Liver (tissue), 3 donors: ENCODE results near the gene TUBB6.

Experiments used
- CTCF ChIP-seq: fragments of 150-350 bp; IDR thresholded peaks from 2 replicates; pipeline ENCODE4 v1.5.1; 2017; ENCODE audit warnings: improper control_type of control experiment, low read depth, low read length; ENCODE audit not compliant: missing input control
- EGR1 ChIP-seq, 2 donors: IDR thresholded peaks; 2 replicates each; pipeline ENCODE4 v1.6.1; 2016 to 2018; ENCODE audit warnings: antibody characterized with exemption in 2 of 2, low read depth in 2 of 2
- GABPA ChIP-seq, 2 donors: IDR thresholded peaks in 1 of 2; conservative IDR thresholded peaks in 1 of 2; 2 replicates each; pipeline ENCODE4 v1.6.1; 2016; ENCODE audit warnings: antibody characterized with exemption in 2 of 2, mild to moderate bottlenecking in 1 of 2, moderate library complexity in 1 of 2
- HNF4G ChIP-seq: IDR thresholded peaks from 2 replicates; pipeline ENCODE4 v1.6.1; 2016; ENCODE audit warnings: antibody characterized with exemption
- JUND ChIP-seq, 2 donors: IDR thresholded peaks; 2 replicates each; pipeline ENCODE4 v1.6.1; 2016; ENCODE audit warnings: antibody characterized with exemption in 2 of 2
- MAX ChIP-seq: IDR thresholded peaks from 2 replicates; pipeline ENCODE4 v1.6.1; 2016; ENCODE audit warnings: antibody characterized with exemption
- RAD21 ChIP-seq, 2 donors: IDR thresholded peaks; 2 replicates each; pipeline ENCODE4 v1.6.1; 2016; ENCODE audit warnings: antibody characterized with exemption in 2 of 2, mild to moderate bottlenecking in 2 of 2
- REST ChIP-seq: IDR thresholded peaks from 2 replicates; pipeline ENCODE4 v1.6.1; 2016; ENCODE audit warnings: antibody characterized with exemption, mild to moderate bottlenecking
- TAF1 ChIP-seq: conservative IDR thresholded peaks from 2 replicates; pipeline ENCODE4 v1.6.1; 2016; ENCODE audit warnings: antibody characterized with exemption, mild to moderate bottlenecking
- YY1 ChIP-seq: IDR thresholded peaks from 2 replicates; pipeline ENCODE4 v1.6.1; 2016; ENCODE audit warnings: antibody characterized with exemption, mild to moderate bottlenecking
- ZBTB33 ChIP-seq: IDR thresholded peaks from 2 replicates; pipeline ENCODE4 v1.6.1; 2016; ENCODE audit warnings: antibody characterized with exemption
- donor health status: healthy.
- donor health status: healthy.

- peak; percentile 28 for TF ChIP-seq CTCF
- no peak for TF ChIP-seq YY1
- no peak for TF ChIP-seq MAX
- TF ChIP-seq EGR1 (IDR thresholded peaks at IDR 0.05; ENCODE audit: low read depth in 2 of 2) = no peak
- no peak for TF ChIP-seq GABPA (IDR thresholded peaks at IDR 0.05 in 1 of 2, conservative IDR thresholded peaks at IDR 0.05 in 1 of 2)
- peak; percentile 41 to 67 for TF ChIP-seq RAD21 (IDR thresholded peaks at IDR 0.05)
- TF ChIP-seq REST = no peak
- no peak for TF ChIP-seq JUND (IDR thresholded peaks at IDR 0.05)
- TF ChIP-seq ZBTB33 = no peak
- TF ChIP-seq HNF4G = no peak
- no peak for TF ChIP-seq TAF1
Observed at GRCh38 chr18:12271376-12272235, 36.4 kb upstream of the TUBB6 start.
